AG09319 (cell line): ENCODE data around the gene GTF3C5.
"Not testable (repeated sequence)": the region's sequence is repeated elsewhere in the genome, so short reads cannot be mapped to it uniquely, and the experiment has no call there.

Experiments
- DNase-seq: peaks from one replicate; pipeline ENCODE4 v3.0.0-alpha.2; 2010; ENCODE audit warnings: low read depth; ENCODE audit errors: extremely low read depth
- CTCF ChIP-seq: IDR thresholded peaks from 2 replicates; pipeline ENCODE4 v1.5.1; 2011; ENCODE audit warnings: low read depth, mild to moderate bottlenecking, inconsistent platforms, low read length, moderate library complexity

The GTF3C5 gene

DNA sequence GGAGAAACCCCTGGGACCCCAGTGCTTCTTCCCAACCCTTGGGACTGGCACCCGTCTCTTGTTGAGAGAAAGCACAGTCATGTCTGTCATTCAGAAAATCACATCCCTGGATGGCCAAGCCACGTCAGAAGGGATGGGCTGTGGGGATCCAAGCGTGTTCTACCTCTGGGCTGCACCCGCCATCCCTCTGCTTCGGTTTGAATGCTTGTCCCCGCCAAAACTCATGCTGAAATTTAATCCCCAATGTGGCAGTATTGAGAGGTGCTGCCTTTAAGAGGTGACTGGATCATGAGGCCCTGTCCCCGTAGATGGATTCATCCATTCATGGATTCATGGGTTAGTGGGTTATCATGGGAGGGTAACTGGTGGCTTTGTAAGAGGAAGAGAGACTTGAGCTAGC, 58.0 kb downstream of the GTF3C5 start:
- DNase-seq = no peak

GRCh38 chr9:133089271-133089671, 58.5 kb downstream of the GTF3C5 start:
- DNase-seq = no peak
- TF ChIP-seq CTCF = no peak

More for the DNA sequence above, 58.0 kb downstream of the GTF3C5 start:
- TF ChIP-seq CTCF = no peak

DNA sequence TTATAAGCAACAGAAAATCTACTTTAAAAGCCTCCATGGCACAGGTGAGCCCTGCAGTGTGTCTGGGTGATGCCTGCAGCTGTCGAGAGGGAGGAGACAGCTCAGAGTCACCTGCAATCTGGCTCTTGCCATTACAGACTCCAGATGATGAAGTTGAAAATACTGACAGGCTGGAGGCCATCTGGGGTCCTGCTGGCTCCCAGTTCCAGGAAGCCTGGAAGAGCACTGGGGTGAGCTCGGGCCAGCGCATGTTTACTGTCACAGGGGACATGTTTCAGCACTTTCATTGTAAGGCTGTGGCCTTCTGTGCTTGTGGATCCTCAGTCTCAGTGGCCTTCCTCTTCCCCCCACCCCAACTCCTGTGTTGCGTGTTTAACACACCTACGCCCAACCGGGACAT, 59.4 kb downstream of the GTF3C5 start:
- no peak for DNase-seq

GRCh38 chr9:133090752-133091385, 60.1 kb downstream of the GTF3C5 start:
- DNase-seq = no peak
- TF ChIP-seq CTCF = no peak

More for the DNA sequence above, 59.4 kb downstream of the GTF3C5 start:
- no peak for TF ChIP-seq CTCF

DNA sequence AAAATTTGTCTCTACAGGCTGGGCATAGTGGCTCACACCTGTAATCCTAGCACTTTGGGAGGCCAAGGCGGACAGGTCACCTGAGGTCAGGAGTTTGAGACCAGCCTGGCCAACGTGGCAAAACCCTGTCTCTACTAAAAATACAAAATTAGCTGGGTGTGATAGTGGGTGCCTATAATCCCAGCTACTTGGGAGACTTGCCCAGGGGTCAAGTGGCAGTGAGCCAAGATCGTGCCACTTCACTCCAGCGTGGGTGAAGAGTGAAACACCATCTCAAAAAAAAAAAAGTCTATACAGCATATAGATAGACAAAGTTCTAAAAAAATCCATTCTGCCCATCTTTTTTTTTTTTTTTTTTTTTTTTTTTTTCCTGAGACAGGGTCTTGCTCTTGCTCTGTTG, 63.6 kb downstream of the GTF3C5 start:
- DNase-seq = not testable (repeated sequence)

- DNase-seq = no peak
- no peak for TF ChIP-seq CTCF
Measured at GRCh38 chr9:133094842-133095393, 64.1 kb downstream of the GTF3C5 start.

DNA sequence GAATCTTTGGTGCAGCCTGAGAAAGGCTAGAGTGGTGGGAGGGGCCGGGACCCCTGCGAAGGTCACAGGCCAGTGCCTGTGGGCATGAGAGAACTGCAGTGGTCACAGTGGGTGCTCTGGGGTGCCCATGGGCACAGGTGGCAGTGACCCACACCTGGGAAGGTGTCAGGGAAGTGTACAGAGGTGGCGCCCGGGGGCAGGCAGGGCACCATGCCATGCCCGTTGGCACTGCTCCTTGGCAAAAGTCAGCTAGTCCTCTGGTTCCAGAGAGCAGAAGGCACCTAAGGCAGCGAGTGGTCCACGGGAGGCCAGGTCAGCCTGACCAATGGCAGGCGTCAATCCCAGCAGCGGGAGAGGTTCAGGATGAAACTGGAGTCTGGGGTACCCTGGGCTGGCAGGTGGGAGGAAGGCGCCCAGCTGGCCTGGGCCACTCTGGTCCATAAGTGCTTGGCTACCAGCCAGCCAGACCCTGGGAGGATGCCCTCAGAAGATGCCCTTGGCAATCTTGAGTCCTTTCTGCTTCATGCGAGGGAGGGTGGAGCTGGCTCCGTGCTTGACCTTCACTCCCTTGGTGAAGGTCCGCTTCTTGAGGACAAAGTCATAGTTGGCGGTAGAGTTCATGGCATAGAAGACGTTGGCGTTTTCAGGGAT, 67.4 kb downstream of the GTF3C5 start:
- no peak for TF ChIP-seq CTCF
- DNase-seq = no peak
